ENCODE results near the gene NF1.
"Not testable (repeated sequence)": the region's sequence is repeated elsewhere in the genome, so short reads cannot be mapped to it uniquely, and the experiment has no call there.

DNA sequence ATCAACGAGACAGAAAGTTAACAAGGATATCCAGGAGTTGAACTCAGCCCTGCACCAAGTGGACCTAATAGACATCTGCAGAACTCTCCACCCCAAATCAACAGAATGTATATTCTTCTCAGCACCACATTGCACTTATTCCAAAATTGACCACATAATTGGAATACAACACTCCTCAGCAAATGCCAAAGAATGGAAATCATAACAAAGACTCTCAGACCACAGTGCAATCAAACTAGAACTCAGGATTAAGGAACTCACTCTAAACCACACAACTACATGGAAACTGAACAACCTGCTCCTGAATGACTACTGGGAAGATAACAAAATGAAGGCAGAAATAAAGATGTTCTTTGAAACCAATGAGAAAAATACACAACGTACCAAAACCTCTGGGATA, 84.2 kb downstream of the NF1 start:
- TF ChIP-seq EZH2phosphoT487 (conservative IDR thresholded peaks at IDR 0.05; ENCODE audit: low read length), result not testable (repeated sequence)
- TF ChIP-seq, protein P1, sequence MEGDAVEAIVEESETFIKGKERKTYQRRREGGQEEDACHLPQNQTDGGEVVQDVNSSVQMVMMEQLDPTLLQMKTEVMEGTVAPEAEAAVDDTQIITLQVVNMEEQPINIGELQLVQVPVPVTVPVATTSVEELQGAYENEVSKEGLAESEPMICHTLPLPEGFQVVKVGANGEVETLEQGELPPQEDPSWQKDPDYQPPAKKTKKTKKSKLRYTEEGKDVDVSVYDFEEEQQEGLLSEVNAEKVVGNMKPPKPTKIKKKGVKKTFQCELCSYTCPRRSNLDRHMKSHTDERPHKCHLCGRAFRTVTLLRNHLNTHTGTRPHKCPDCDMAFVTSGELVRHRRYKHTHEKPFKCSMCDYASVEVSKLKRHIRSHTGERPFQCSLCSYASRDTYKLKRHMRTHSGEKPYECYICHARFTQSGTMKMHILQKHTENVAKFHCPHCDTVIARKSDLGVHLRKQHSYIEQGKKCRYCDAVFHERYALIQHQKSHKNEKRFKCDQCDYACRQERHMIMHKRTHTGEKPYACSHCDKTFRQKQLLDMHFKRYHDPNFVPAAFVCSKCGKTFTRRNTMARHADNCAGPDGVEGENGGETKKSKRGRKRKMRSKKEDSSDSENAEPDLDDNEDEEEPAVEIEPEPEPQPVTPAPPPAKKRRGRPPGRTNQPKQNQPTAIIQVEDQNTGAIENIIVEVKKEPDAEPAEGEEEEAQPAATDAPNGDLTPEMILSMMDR (IDR thresholded peaks at IDR 0.05; ENCODE audit: insufficient read depth, low read length, poor library complexity, severe bottlenecking), result not testable (repeated sequence)

Measured in SU-DHL-6 (cell line).